Astrocyte (in vitro differentiated cells and primary cell): ENCODE results near the gene STK39.

Experiments
- CTCF ChIP-seq: IDR thresholded peaks from 2 replicates; pipeline ENCODE4 v1.5.1; 2011; ENCODE audit warnings: low read depth, mild to moderate bottlenecking, inconsistent platforms, low read length, moderate library complexity; ENCODE audit not compliant: insufficient read depth
- EZH2 ChIP-seq: IDR thresholded peaks from 2 replicates; pipeline ENCODE4 v1.6.1; 2012; ENCODE audit warnings: mild to moderate bottlenecking, low read length, inconsistent platforms; ENCODE audit not compliant: insufficient read depth

- TF ChIP-seq CTCF (no peak), EZH2 (no peak)
These were observed 203.2 kb downstream of the STK39 start for GRCh38 chr2:168044176-168044575.
